ENCODE measurements around the gene EFNA3.
A peak's percentile ranks its signal among the peaks of the same experiment; 100 is the strongest.

EFNA3 gene

DNA sequence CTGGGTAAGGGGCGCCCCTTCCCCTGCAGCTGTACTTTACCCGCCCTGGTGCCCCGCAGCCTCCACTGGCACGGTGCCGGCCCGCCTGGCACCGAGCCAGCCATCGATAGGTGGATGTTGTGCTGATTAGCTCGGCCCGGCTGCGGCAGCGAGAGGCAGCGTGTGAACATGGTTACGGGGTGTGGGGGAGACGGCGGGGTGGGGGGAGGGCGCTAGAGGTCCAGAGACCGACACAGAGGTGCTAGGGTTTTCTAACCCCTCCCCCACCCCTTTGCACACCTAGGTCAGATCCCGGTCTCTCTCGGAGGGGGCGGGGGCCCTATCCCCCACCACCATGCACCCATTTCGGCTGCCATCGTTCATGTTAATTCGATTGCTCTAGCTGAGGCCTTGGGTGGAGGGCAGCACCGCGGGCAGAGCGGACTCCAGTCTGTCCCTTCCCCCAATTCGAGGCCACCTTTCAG lies 8.4 kb upstream of the EFNA3 start:
- DNase-seq: peak; percentile 76

DNA sequence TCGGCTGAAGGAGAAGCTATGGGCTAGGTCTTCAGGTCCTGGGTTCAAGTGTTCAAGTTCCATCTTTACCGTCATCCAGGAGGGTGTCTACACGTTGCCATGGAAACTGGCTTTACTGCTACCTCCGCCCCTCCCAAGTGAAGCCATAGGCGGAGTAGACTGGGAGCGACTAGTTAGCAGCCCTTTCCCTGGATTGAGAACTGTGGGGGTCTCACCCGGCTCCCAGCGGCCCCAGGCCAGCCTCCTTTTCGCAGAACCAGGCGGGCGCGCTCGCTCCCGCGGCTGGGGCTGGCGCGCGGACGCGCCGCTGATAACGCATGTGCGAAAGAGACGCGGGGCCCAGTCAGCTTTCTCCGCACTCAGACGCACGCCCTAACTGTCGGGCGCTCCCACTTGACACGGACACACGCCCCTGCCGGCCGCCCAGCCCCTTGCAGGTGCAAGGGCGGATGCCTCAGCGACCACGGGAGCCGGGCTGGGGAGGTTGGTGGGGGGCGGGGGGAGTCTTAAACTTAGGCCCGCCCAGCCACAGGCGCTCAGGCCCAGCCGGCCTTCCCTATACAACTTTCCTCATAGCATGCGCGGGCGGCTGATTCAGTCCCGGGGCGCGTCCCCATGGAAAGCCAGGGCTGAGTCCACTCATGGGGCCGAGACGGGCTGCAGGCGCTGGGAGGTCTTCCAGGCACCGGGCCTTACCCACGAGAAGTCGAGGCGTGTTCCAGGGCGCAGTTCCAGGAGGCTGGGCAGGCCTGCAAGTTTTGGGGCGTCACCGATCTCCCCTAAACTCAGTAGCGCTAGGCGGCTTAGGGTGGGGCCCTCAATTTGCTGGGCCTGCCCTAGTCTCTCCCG lies 7.7 kb upstream of the EFNA3 start:
- DNase-seq: peak; percentile 86

DNA sequence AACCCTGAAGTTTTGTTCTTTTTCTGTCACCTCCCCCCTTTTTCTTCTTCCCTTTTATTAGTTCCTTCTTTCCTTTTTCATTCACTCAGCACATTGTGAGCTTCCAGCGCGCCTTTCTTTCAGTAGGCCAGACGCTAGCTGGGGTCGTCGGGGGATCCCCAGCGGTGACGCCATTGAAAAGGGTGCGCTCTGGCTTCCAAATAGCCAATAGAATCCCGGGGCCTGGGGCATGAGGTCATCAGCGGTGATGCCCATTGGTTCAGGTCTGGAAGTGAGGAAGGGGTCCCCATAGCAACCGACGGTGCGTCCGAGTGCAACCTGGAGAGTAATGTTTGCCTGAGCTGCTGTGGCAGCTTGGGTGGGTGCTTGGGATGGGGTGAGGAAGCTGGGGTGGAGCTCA lies 6.9 kb upstream of the EFNA3 start:
- peak; percentile 58 for DNase-seq

DNA sequence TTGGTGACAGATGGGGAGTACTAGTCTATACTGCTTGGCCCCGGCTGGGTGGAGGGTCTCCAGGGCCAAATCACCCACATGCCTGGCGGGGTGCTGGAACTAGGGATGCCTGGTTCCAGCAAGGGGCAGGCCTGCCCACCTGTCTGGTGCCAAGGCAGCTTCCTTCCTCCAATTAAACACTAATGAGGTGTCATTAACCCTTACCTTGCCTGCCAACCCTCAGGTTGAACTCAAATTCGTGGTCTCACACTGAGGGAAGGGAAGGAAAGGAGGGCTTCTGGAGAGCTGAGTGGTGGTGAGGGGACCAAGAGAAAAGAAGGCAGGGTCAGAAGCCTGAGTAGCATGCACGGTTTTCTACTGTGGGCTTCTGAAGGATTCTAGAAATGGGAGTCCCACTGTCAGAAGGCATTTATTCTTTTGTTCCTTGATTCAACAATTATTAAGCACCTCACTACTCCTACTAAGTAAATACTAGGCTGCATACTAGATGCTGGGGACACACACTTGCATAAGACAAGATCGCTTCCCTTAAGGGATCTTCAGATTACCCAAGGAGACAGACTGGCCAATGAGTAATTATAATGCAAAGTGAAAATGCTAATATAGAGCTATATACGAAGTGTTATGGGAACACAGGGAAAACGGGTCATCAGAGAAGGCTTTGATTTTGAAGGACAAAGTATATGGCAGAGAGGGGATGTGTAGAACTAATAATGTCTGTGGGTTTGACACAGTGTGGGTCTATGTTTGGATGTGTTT lies 5.9 kb upstream of the EFNA3 start:
- DNase-seq: no peak

DNA sequence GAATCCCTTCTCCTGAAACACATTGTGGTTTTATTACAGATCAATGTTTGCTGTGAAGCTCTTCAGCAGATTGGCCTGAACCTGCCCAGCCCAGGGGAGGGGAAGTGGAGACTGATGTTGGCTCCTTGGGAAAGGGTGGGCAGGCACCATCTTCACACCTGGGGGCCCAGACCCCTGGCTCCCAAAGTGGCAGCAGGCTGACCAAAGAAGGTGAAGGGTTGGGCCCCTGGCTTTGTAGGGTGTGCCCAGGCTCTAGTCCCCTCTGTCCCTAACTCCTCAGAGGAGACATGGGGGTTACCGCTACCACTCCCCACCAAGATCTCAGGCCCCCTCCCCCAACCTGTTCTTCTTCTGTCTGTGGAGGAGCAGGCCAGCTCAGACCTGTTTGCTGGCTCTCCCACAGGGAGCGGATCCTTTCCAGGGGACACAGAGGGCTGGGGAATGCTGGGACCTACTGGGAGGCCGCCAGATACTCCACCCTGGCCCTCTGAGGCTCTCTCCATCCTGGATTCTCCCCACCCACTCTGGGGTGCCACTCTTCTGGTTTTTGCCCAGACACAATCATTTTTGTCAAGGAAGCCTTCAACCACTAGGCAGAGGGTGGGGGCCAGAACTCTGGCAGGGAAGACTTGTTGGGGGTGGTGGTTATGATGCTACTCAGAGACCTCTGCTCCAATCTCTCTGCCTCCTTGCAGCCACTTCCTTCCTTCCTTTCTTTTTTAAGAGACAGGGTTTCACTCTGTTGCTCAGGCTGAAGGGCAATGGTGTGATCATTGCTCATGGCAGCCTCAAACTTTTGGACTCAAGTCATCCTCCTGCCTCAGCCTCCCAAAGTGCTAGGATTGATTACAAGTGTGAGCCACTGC lies 5.0 kb upstream of the EFNA3 start:
- no peak for DNase-seq

DNA sequence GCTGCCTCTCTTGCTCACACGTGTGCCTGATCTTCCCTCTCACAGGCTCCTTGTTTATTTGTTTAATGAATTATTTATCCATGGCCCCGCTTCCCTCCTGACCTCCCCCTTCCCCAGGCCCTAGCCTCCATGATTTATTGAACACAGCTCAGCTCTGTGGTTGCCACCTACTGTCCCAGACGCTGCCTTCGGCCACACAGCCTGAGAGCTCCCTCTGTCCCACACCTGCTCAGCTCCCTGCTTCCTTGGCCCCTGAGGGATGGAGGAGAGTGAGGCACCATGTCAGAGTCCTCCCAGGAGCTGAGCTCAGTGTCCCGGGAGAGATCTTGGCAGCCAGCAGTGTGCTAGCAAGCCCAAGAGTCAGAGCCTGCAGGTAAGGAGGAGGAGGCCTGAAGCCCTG lies 3.1 kb upstream of the EFNA3 start:
- no peak for DNase-seq

DNA sequence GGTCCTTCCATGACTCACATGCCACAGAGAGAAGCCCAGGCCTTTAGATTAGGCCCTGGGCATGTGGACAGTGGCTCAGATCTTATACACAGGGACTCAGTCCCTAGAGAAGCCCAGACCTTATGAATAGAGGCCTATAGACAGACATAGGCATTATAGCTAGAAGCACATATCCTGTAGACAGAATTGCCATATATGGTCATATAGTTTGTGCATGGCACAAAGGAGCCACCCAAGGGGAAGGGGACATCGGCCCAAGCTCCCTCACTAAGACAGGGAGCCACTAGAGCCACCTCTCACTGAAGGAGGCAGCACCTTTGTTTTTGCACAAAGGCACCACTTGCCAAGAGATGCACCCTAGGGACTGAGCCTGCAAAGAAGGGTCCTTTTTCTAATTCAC lies 2.3 kb upstream of the EFNA3 start:
- DNase-seq: no peak

DNA sequence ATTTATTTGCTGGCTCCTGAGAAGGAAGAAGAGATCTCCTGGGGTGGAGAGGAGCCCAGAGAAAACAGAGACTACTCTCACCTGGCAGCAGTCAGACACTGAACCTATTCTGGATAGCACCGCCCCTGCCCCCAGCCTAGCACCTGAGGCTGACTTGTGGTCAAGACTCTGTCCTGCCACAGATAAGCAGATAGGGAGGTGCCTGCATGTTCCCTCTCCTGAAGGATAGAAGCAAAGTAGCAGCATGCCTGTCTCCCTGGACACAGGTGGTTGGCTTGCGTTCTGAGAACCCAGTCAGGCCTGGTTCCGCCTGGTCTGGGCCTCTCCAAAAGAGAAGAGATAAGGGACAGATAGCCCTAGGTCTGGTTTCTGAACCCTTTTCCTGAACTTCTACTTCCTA lies 1.3 kb upstream of the EFNA3 start:
- no peak for DNase-seq

DNA sequence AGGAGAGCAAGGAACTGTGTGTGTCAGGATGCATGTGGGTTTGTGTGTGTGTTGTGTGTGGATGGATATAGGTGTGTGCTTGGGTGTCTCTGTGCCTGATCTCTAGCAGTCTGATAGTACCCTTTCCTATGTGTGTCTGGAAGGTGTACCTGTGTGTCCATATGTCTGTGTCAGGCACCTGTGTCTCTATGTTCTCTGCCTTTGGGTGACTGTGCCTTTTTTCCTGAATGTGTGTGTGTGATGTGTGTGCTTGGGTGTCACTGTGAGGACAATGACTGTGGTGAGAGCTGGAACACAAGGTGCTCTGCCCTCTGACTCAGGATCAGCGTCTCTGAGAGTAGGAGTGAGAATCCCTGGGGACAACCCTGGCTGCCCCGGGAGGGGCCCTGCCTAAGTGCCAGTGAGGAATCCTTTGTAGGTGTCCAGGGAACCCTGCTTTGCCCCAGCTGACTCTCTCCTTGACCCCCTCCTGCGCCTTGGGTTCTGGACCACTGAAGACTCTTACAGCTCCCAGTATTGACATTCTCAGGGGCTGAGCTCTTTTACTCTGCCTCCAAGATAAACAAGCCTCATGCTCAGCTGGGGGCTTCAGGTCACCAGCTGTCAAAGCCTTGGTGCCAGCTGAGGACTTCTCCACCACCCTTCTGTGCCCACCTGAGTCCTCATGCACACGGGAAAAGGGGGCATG lies 735 bp upstream of the EFNA3 start:
- DNase-seq: no peak

DNA sequence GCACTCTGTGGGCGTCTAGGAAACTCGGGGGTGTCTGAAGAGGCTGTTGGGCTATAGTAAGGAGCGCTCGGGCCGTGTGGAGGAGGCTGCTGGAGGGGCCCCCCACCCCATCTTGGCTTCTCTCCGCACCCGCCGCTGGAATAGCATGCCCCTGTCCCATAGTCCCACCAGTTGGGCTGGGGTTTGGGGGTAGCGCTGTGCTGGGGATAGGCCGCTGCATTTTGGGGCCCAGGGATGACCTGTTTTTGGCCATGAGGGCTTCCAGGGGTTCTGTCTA lies 511 bp downstream of the EFNA3 start:
- DNase-seq: no peak

DNA sequence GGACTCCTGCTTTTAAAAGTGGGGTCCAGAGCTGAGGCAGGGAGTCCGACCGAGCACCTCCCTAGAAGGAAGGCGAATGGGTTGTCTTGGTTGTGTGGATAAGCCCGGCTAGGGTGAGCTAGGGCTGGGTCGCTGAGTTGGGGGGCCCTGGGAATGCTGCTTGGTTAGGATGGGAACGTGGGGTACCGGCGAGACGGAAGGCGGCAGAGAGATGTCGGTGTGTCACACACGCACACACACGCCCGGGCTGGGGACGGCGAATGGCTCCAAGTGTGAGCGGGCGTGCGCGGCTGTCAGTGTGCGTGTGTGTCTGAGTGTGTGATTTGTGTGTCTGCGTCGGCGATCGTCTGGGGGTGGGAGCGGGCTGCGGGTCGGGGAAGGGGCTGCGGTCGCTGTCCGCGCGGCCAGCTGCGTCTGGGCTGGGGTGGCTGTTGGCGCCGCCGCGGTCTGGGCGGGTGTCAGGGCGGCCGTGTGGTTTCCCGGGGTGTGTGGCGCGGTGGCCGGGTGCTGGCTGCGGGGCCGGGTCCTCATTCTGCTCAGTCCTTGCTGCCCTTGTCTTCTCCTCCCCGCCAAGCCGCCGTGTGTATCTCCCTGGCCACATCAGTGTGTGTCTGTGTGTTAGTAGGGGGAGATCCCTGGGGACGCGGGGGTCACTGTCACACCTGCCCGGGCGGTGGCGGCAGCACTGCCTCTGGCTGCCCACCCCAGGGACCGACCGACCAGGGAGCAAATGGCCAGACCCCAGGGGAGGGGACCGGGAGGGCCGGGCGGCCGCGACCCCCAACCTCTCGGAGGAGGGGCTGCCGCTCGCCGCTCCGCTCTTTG lies 1.1 kb downstream of the EFNA3 start:
- no peak for DNase-seq

DNA sequence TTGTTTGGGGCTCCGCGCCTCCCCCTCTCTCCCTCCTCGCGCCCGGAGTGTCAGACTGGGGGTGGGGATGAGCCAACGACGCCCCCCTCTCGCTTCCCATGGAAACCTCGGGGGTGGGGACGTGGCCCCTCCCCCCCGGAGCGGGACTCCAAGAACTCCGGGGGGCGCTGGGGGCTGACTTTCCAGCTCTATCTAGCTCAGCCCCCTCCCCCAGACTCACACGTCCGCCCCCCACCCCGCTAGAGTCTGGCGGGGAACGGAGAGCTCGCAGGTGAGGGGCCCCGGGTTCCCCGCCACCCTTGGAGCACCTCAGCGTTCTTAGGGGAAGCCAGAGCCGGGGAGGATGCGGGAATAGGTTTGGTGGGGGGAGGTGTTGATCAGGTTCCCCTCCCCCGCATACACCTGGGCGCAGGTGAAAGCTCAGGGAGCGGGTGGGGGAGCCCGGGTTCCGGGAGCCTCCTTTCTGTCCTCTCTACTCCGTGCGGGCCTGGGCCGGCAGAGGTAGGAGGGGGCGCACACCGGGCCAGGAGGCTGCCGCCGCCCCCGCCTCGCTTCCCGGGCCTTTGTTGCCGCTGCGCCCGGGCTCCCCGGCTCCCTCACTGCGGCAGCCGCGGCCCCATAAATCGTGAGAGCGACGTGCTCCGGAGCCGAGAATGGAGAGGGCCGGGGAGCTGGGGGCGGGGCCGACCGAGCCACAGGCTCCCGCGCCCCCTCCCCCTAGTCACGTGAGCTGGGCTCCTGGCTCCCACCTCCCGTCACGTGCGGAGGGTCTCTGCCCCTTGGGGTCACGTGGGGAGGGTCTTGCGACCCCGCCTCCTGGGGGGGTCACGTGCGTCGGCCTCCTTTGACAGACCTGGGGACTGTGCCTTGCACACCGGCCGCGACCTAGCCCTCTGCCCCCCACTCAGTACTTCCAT lies 1.9 kb downstream of the EFNA3 start:
- peak; percentile 72 for DNase-seq

DNA sequence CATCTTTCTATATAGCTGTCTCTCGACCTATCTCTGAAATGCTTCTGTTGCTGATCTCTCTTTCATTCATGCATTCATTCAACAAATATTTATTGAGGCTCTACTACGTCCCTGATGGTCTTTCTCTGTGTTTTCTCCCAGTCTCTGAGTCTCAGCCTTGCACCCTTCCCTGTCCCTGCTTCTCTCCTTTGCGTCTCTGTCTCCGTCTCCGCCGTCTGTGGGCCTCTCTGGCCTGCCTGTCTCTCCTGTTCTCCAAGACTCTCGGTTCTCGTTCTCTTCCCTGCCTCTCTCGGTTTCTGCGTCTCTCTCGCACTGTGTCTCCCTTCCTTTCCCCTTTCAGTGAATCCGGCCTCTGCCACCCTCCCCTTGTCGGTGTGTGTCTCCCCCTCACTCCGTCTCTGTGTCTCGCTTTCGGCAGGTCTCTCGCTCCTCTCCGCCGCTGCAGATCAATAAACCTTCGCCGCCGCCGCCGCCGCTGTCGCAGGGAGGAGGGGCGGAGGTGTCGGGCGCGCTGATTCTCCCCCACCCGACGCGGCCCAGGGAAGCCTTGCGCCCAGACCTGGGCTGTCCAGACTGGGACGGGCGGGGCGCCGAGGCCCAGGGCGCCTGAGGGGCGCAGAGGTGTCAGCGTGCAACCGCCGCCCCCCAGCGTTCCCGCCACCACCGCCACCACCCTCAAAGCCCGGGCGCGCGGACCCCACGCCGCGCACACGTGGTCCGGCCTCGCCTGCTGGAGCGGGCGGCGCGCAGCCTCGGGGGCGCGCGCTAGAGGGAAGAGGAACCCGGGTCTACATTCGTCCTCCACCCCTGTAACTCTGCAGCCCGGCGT lies 3.0 kb downstream of the EFNA3 start:
- peak; percentile 34 for DNase-seq

DNA sequence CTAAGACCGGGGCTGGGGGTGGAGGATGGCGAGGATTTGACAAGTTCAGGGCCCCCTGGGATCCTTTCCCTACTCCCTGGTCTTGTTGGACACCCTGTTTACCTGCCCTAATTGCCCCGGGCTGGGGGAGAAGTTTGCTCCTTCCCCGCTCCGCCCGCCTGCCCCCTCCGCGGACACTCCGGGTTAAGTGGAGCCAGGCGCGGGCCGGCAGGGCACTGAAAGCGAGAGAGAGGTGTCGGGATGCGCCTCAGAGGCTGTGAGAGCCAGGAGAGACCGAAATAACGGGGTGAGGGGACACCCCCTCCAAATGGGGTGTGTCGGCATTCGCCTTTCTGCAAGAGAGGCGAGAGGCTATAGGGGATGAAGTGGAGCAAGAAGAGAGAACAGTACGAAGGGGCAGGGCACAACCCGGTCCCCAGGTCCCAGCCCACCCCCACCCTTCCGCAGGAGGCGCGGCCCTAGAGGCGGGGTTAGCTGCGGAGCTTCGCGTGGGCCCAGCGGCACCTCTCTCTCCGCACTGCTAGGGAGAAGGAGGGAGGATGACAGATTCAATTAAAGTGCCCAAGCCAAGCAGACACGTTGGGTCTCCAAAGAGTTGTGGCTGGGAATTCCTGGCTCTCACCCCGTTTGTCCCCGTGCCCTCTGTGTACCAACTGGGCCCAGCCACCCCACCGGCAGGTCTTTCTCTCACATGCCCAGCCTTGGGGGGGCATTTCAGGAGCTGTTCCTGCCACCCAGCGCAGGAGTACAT lies 3.8 kb downstream of the EFNA3 start:
- peak; percentile 20 for DNase-seq

DNA sequence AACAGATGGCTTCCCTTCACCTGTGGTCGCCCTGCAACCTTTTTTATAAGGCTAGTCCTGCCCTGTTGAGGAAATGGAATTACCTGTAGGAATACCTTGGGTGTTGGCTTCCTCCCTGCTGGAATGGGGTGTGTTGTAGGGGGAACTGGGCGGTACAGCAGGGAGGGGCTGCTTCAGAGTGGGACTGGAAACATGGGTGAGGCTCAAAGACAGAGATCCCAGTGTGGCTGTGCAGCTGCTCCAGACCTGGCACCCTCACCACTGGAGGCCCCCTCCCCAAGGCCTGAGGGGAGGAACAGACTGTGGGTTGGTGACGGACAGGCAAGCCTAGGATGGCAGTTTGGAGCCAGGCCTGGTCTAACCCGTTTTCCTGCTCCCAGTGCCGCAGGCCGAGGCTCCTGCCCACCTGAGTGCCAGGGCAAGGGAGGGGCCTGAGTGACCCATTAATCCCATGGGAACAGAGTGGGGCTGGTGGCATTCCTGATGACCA lies 4.5 kb downstream of the EFNA3 start:
- no peak for DNase-seq

DNA sequence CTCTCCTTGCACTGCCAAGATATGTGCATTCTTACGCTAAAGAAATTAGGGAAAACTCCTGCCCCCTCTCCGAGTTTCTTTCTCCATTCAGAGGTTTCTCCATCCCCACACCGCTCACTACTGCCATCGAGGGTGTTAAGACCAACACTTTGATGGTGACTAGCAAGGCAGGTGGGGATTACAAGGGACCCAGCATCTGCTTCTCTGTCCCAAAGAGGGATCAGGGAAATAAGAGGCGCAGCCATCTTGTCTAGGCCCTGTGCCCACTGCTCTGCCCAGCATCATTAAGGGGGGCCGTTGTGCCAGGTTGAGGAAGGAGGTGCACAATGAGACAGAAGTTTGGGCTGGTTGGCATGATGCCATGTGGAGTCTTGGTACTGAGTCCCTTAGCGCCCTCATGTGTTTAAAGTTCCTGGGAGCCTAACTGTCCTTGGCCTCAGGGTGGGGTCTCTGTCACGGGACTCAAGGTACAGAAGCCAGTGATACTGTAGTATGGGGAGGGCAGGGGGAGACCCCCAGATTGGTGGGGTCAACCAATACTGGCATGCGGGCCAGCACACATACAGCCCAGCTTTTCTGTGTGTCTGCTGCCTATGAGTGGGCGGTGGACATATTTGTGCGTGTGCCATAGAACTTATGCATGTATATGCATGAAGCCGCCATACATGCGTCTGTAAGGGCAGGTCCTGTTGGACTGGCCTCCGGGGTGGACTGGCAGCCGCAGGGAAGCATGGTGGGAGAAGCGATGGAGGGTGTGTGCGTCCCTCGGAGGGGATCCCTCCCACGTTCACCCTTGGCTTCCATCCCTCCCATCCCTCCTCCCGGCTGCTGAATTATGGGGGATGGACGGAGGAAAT lies 5.5 kb downstream of the EFNA3 start:
- no peak for DNase-seq

DNA sequence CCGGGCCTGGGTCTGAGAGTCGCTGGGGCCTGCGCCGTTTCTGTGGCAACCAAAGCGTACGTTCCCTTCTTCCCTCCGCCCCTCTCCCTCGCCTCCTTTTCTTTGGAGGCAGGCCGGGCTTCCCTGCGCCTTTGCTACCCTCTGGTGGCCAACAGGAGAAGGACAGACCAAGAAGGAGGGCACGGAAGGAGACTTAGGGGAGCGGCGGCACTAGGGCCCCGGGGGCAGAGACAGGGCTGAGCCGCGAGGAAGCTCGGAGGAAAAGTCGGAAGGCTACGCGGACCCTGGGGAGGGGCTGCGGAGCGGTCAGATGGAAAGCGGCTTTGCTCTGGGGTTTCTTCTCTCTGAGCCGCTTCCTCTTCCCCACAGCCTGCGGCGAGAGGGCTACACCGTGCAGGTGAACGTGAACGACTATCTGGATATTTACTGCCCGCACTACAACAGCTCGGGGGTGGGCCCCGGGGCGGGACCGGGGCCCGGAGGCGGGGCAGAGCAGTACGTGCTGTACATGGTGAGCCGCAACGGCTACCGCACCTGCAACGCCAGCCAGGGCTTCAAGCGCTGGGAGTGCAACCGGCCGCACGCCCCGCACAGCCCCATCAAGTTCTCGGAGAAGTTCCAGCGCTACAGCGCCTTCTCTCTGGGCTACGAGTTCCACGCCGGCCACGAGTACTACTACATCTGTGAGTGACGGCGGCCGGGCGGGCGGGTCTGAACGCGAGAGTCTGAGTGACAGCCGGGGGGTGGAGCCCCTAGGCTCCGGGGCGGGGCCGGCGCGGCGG lies 6.3 kb downstream of the EFNA3 start:
- peak; percentile 94 for DNase-seq
